Testis (tissue), 2 donors: ENCODE measurements around the gene PLEKHN1.

Experiments
- POLR2A ChIP-seq: fragments of 450-650 bp; IDR thresholded peaks from one replicate; pipeline ENCODE4 v1.6.1; 2017; ENCODE audit warnings: antibody characterized with exemption, mild to moderate bottlenecking, moderate library complexity
- TF ChIP-seq, protein P1 (sequence below), 3 experiments: fragments of 450-650 bp in 2 of 3; fragments of 200-600 bp in 1 of 3; sonication (generic) in 1 of 3; IDR thresholded peaks; one replicate each; pipeline ENCODE4 v1.5.1; 2016 to 2019; ENCODE audit warnings: antibody characterized with exemption in 3 of 3, mild to moderate bottlenecking in 2 of 3, moderate library complexity in 1 of 3

DNA sequence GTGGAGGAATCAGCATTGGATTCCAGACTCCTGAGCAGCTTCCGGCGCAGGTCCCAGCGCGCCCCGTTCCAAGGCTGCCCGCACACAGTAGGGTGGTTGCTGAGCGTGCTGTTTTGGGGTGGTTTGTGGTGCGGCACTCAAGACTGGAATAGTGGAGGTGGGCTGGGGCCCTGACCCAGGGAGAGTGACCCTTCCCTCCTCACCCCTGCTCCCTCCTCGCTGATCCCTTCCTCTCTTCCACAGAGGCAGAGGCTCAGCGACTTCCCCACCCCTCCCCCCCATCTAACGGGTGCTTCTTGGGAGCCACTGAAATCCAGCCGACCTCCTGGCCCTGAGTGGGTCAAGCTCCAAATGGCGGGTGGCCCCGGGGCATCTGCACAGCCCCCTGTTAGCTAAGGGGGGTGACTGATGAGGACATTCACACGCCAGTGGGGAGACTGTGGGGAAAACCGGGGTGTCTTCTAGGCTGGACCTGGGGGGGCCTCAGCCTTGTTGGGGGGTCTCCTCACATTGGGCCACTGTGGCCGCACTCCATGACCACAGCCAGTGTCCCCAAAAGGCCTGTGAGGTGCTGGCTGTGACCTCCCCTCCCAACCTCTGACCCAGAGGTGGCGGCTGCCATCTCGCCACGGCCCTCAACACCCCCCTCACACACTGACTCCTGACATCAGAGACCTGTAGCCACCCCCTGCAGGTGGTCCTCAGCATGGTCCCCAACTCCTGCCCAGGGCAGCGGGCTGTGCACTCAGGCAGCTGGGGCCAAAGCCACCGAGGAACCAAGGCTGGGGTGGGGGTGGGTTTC is 37.5 kb downstream of the PLEKHN1 start:
- TF ChIP-seq, protein P1, sequence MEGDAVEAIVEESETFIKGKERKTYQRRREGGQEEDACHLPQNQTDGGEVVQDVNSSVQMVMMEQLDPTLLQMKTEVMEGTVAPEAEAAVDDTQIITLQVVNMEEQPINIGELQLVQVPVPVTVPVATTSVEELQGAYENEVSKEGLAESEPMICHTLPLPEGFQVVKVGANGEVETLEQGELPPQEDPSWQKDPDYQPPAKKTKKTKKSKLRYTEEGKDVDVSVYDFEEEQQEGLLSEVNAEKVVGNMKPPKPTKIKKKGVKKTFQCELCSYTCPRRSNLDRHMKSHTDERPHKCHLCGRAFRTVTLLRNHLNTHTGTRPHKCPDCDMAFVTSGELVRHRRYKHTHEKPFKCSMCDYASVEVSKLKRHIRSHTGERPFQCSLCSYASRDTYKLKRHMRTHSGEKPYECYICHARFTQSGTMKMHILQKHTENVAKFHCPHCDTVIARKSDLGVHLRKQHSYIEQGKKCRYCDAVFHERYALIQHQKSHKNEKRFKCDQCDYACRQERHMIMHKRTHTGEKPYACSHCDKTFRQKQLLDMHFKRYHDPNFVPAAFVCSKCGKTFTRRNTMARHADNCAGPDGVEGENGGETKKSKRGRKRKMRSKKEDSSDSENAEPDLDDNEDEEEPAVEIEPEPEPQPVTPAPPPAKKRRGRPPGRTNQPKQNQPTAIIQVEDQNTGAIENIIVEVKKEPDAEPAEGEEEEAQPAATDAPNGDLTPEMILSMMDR (IDR thresholded peaks at IDR 0.05): no peak
- TF ChIP-seq POLR2A: no peak
